Posterior vena cava (tissue), 2 donors: ENCODE results near the gene JADE2. TPM values are rescaled to one million over a fixed set of nuclear protein-coding genes. Genes with fewer than 3 reads are reported as not detected.
"Not testable (repeated sequence)": the region's sequence is repeated elsewhere in the genome, so short reads cannot be mapped to it uniquely, and the experiment has no call there.

Source experiments
- DNase-seq: peaks from one replicate; pipeline ENCODE4 v3.0.0-alpha.2; 2020; ENCODE audit warnings: low spot score
- intact Hi-C, 2 donors: fragments of 100-400 bp; cut with DNase I; formaldehyde crosslinking; loops; one replicate each; pipeline versions ENCODE4 v1.14.1 to v1.14.2; 2022 to 2023
- total RNA-seq, 2 donors: library from RNA; stranded (reverse); fragmentation: NEBNext Ultra II Directional; extraction: Animal tissue kit (Norgen Biotek cat#: 25700); gene quantifications; one replicate each; pipeline ENCODE4 v1.2.1, GENCODE V29; 2021
- donor health status: DM: yes; HTN: yes; CAD: no.
- donor health status: DM: yes; HTN: yes; CAD: no.

Gene JADE2
- total RNA-seq, 2 donors from 2014 or later: 38.4 to 41.1 TPM

GRCh38 chr5:134594336-134594735 is 68.9 kb downstream of the JADE2 start:
- intact Hi-C loops: no loop called here
- no peak for DNase-seq

GRCh38 chr5:134594797-134595457 is 69.5 kb downstream of the JADE2 start:
- DNase-seq: no peak
- intact Hi-C loops: no loop called here

- intact Hi-C loops: no loop called here
These were observed 70.0 kb downstream of the JADE2 start for GRCh38 chr5:134595458-134595838.

GRCh38 chr5:134599820-134600219 is 74.3 kb downstream of the JADE2 start:
- DNase-seq, intact Hi-C loops: not testable (repeated sequence)

More at GRCh38 chr5:134595458-134595838, 70.0 kb downstream of the JADE2 start:
- DNase-seq: no peak

GRCh38 chr5:134600600-134600999 is 75.1 kb downstream of the JADE2 start:
- intact Hi-C loops: no loop called here
- DNase-seq: no peak

GRCh38 chr5:134603059-134603458 is 77.6 kb downstream of the JADE2 start:
- DNase-seq: no peak
- intact Hi-C loops: no loop called here

- no peak for DNase-seq
- intact Hi-C loops: no loop called here
These were observed 79.4 kb downstream of the JADE2 start for GRCh38 chr5:134604908-134605307.

GRCh38 chr5:134606726-134607125 is 81.3 kb downstream of the JADE2 start:
- DNase-seq: no peak
- intact Hi-C loops: no loop called here

- DNase-seq: no peak
- intact Hi-C loops: no loop called here
These were observed 83.1 kb downstream of the JADE2 start for GRCh38 chr5:134608555-134608954.

GRCh38 chr5:134609232-134609851 is 83.9 kb downstream of the JADE2 start:
- no peak for DNase-seq
- intact Hi-C loops: no loop called here

GRCh38 chr5:134610725-134611124 is 85.3 kb downstream of the JADE2 start:
- intact Hi-C loops: no loop called here
- no peak for DNase-seq

- DNase-seq: no peak
- intact Hi-C loops: no loop called here
These were observed 86.0 kb downstream of the JADE2 start for GRCh38 chr5:134611515-134611914.

- intact Hi-C loops: no loop called here
- no peak for DNase-seq
These were observed 89.1 kb downstream of the JADE2 start for GRCh38 chr5:134614450-134615085.

GRCh38 chr5:134620634-134621033 is 95.2 kb downstream of the JADE2 start:
- intact Hi-C loops: no loop called here
- no peak for DNase-seq

- DNase-seq: no peak
- intact Hi-C loops: no loop called here
These were observed 100.1 kb downstream of the JADE2 start for GRCh38 chr5:134625559-134625958.

GRCh38 chr5:134626369-134627014 is 101.0 kb downstream of the JADE2 start:
- intact Hi-C loops: no loop called here
- no peak for DNase-seq
